ENCODE data around the gene TMEM242. TPM values are rescaled to one million over a fixed set of nuclear protein-coding genes. Genes with fewer than 3 reads are reported as not detected.

Gene TMEM242
- polyA plus RNA-seq, 1 donor from 2014 or later: 17.6 TPM

DNA sequence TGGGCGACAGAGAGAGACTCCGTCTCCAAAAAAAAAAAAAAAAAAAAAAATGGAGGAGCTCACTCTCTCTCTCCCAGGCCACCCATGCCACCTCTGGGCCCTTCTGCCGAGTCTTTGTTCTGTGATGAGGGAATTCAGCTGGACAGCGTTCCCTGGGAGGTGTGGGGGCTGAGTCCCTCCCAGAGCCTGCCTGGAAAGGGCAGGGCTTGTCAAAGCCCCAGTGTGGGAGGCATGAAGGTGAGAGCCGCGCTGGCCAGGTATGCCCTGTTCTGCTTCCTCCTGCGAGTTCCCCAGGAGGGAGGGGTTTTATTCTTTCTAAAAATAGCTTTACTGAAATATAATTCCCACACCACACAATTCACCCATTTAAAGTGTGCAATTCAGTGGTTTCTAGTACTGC, 69.6 kb downstream of the TMEM242 start:
- Histone ChIP-seq H2AFZ (ENCODE audit: low read depth, low read length) (no peak overlapping the region), H3K4me2 (ENCODE audit: low read length) (no peak overlapping the region), H3K4me3 (ENCODE audit: low read length) (no peak overlapping the region), H3K36me3 (ENCODE audit: insufficient read depth, low read length) (no peaks in the 10 kb centered on the region), H3K9me3 (ENCODE audit: low read length) (no peaks in the 10 kb centered on the region), H3K27me3 (ENCODE audit: insufficient read depth, low read depth, low read length) (no peaks in the 10 kb centered on the region), H3K9me2 (ENCODE audit: insufficient read depth, low read length) (no peaks in the 10 kb centered on the region), H3F3A (ENCODE audit: insufficient read depth, low read length, poor library complexity, severe bottlenecking) (no peaks in the 10 kb centered on the region), H3K9ac (ENCODE audit: low read length) (no peak overlapping the region), H4K20me1 (ENCODE audit: insufficient read depth) (no peaks in the 10 kb centered on the region), H3K27ac (ENCODE audit: low read length) (no peak overlapping the region), H3K79me2 (replicated peaks; ENCODE audit: insufficient read depth, low read length) (no peaks in the 10 kb centered on the region)
- TF ChIP-seq TAF1 (IDR thresholded peaks at IDR 0.05; ENCODE audit: low read depth): no peak
- TF ChIP-seq, protein P1, sequence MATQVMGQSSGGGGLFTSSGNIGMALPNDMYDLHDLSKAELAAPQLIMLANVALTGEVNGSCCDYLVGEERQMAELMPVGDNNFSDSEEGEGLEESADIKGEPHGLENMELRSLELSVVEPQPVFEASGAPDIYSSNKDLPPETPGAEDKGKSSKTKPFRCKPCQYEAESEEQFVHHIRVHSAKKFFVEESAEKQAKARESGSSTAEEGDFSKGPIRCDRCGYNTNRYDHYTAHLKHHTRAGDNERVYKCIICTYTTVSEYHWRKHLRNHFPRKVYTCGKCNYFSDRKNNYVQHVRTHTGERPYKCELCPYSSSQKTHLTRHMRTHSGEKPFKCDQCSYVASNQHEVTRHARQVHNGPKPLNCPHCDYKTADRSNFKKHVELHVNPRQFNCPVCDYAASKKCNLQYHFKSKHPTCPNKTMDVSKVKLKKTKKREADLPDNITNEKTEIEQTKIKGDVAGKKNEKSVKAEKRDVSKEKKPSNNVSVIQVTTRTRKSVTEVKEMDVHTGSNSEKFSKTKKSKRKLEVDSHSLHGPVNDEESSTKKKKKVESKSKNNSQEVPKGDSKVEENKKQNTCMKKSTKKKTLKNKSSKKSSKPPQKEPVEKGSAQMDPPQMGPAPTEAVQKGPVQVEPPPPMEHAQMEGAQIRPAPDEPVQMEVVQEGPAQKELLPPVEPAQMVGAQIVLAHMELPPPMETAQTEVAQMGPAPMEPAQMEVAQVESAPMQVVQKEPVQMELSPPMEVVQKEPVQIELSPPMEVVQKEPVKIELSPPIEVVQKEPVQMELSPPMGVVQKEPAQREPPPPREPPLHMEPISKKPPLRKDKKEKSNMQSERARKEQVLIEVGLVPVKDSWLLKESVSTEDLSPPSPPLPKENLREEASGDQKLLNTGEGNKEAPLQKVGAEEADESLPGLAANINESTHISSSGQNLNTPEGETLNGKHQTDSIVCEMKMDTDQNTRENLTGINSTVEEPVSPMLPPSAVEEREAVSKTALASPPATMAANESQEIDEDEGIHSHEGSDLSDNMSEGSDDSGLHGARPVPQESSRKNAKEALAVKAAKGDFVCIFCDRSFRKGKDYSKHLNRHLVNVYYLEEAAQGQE (IDR thresholded peaks at IDR 0.05; ENCODE audit: borderline replicate concordance): no peak
- no peak for TF ChIP-seq MXI1 (conservative IDR thresholded peaks at IDR 0.05; ENCODE audit: poor library complexity, severe bottlenecking)
- no peak for TF ChIP-seq POLR2AphosphoS5 (IDR thresholded peaks at IDR 0.05)
- TF ChIP-seq RAD21 (conservative IDR thresholded peaks at IDR 0.05): no peak
- TF ChIP-seq EZH2 (IDR thresholded peaks at IDR 0.05; ENCODE audit: borderline replicate concordance, insufficient read depth, low read length, poor library complexity, severe bottlenecking): no peak

DNA sequence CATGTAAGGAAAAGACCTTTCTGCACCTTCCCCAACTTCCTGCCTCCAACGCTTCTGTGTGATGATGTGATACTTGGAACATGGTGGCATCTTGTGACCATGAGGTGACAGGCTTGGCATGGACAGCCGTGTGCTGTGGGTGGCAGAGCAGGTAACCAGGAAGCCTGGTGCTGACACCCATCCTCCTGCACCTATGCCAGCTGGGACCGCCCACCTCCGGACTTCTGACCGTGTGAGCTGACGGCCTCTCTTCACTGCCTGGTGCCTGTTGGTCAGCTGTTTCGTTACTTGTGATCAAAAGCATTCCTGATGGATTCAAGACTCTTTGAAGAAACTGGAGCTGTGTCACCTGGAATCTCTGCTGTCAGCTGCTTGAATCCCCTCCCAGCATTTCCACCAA, 70.3 kb downstream of the TMEM242 start:
- H3K9me2 ChIP-seq (ENCODE audit: insufficient read depth, low read length): no peaks in the 10 kb centered on the region
- no peaks in the 10 kb centered on the region for H3K27me3 ChIP-seq (ENCODE audit: insufficient read depth, low read depth, low read length)
- no peak overlapping the region for H2AFZ ChIP-seq (ENCODE audit: low read depth, low read length)
- H3K79me2 ChIP-seq (replicated peaks; ENCODE audit: insufficient read depth, low read length): no peaks in the 10 kb centered on the region
- TF ChIP-seq RAD21 (conservative IDR thresholded peaks at IDR 0.05) (no peak), TAF1 (IDR thresholded peaks at IDR 0.05; ENCODE audit: low read depth) (no peak), POLR2AphosphoS5 (IDR thresholded peaks at IDR 0.05) (no peak), MXI1 (conservative IDR thresholded peaks at IDR 0.05; ENCODE audit: poor library complexity, severe bottlenecking) (no peak), EP300 (conservative IDR thresholded peaks at IDR 0.05; ENCODE audit: poor library complexity, severe bottlenecking) (no peak), EZH2 (IDR thresholded peaks at IDR 0.05; ENCODE audit: borderline replicate concordance, insufficient read depth, low read length, poor library complexity, severe bottlenecking) (no peak), SMC3 (conservative IDR thresholded peaks at IDR 0.05; ENCODE audit: poor library complexity) (no peak)
- TF ChIP-seq, protein P2, sequence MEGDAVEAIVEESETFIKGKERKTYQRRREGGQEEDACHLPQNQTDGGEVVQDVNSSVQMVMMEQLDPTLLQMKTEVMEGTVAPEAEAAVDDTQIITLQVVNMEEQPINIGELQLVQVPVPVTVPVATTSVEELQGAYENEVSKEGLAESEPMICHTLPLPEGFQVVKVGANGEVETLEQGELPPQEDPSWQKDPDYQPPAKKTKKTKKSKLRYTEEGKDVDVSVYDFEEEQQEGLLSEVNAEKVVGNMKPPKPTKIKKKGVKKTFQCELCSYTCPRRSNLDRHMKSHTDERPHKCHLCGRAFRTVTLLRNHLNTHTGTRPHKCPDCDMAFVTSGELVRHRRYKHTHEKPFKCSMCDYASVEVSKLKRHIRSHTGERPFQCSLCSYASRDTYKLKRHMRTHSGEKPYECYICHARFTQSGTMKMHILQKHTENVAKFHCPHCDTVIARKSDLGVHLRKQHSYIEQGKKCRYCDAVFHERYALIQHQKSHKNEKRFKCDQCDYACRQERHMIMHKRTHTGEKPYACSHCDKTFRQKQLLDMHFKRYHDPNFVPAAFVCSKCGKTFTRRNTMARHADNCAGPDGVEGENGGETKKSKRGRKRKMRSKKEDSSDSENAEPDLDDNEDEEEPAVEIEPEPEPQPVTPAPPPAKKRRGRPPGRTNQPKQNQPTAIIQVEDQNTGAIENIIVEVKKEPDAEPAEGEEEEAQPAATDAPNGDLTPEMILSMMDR (IDR thresholded peaks at IDR 0.05; ENCODE audit: poor library complexity, severe bottlenecking): no peak
- TF ChIP-seq, protein P1 (IDR thresholded peaks at IDR 0.05; ENCODE audit: borderline replicate concordance): no peak
- H3K4me2 ChIP-seq (ENCODE audit: low read length): no peak overlapping the region
- no peaks in the 10 kb centered on the region for H3K36me3 ChIP-seq (ENCODE audit: insufficient read depth, low read length)
- no peak overlapping the region for H3K27ac ChIP-seq (ENCODE audit: low read length)
- no peaks in the 10 kb centered on the region for H3F3A ChIP-seq (ENCODE audit: insufficient read depth, low read length, poor library complexity, severe bottlenecking)
- H3K9me3 ChIP-seq (ENCODE audit: low read length): no peaks in the 10 kb centered on the region
- no peak overlapping the region for H3K9ac ChIP-seq (ENCODE audit: low read length)
- no peaks in the 10 kb centered on the region for H4K20me1 ChIP-seq (ENCODE audit: insufficient read depth)
- no peak overlapping the region for H3K4me3 ChIP-seq (ENCODE audit: low read length)
